Naive thymus-derived CD4-positive, alpha-beta T cell (primary cell): ENCODE results near the gene FLAD1. TPM values are rescaled to one million over a fixed set of nuclear protein-coding genes. Genes with fewer than 3 reads are reported as not detected.
A peak's percentile ranks its signal among the peaks of the same experiment; 100 is the strongest.

Experiments
- ATAC-seq: fragments of 150-1000 bp; cut with Tn5 transposase; 2 replicates; pipeline ENCODE4 v1.10.0; 2021; ENCODE audit warnings: mild to moderate bottlenecking, moderate library complexity
- CTCF ChIA-PET: fragments of 350-600 bp; sonication (Branson Sonifier 250); formaldehyde crosslinking; loops from one replicate; lab custom pipeline; 2021; ENCODE audit warnings: antibody characterized with exemption; lab: Charles Lee
- POLR2A ChIA-PET: fragments of 350-600 bp; sonication (Branson Sonifier 250); formaldehyde crosslinking; loops from one replicate; lab custom pipeline; 2021; ENCODE audit warnings: antibody characterized with exemption, inconsistent platforms; lab: Charles Lee
- DNase-seq, 9 donors: peaks; one replicate each; pipeline versions ENCODE4 v3.0.0 to v3.0.0-alpha.2; 2020 to 2022; ENCODE audit warnings: mixed read lengths in 1 of 9
- H3K27ac ChIP-seq: one replicate; pipeline ENCODE4 v1.7.0; 2013; ENCODE audit warnings: mild to moderate bottlenecking, low read depth, low read length, moderate library complexity
- H3K27me3 ChIP-seq, 2 donors: one replicate each; pipeline ENCODE4 v1.7.0; 2013; ENCODE audit warnings: low read length in 2 of 2, mild to moderate bottlenecking in 2 of 2, moderate library complexity in 2 of 2; ENCODE audit not compliant: control insufficient read depth in 2 of 2, insufficient read depth in 2 of 2
- H3K36me3 ChIP-seq, 3 experiments: 1 replicate in 2 of 3; 2 replicates in 1 of 3; pipeline ENCODE4 v1.7.0; 2013; ENCODE audit warnings: low read length in 3 of 3, mild to moderate bottlenecking in 3 of 3, moderate library complexity in 1 of 3; ENCODE audit not compliant: insufficient read depth in 3 of 3, control insufficient read depth in 2 of 3
- H3K4me1 ChIP-seq, 2 donors: one replicate each; pipeline ENCODE4 v1.7.0; 2013; ENCODE audit warnings: low read length in 2 of 2, mild to moderate bottlenecking in 2 of 2, moderate library complexity in 1 of 2; ENCODE audit not compliant: control insufficient read depth in 2 of 2, insufficient read depth in 2 of 2
- H3K4me3 ChIP-seq: 2 replicates; pipeline ENCODE4 v1.7.0; 2013; ENCODE audit warnings: mild to moderate bottlenecking, low read length
- H3K9me3 ChIP-seq, 3 experiments: 1 replicate in 2 of 3; 2 replicates in 1 of 3; pipeline ENCODE4 v1.7.0; 2013; ENCODE audit warnings: low read length in 3 of 3; ENCODE audit not compliant: control insufficient read depth in 2 of 3
- H3K27ac Mint-ChIP-seq, 9 donors: one replicate each; pipeline ENCODE4 v1.8.0; 2020 to 2022; ENCODE audit warnings: mixed read lengths in 9 of 9, mild to moderate bottlenecking in 8 of 9, moderate library complexity in 5 of 9, inconsistent platforms in 2 of 9
- H3K27me3 Mint-ChIP-seq, 5 donors: one replicate each; pipeline ENCODE4 v1.8.0; 2021 to 2022; ENCODE audit warnings: mixed read lengths in 5 of 5, mild to moderate bottlenecking in 1 of 5
- H3K36me3 Mint-ChIP-seq, 5 donors: one replicate each; pipeline ENCODE4 v1.8.0; 2020 to 2022; ENCODE audit warnings: mixed read lengths in 5 of 5, mild to moderate bottlenecking in 3 of 5, inconsistent platforms in 1 of 5
- H3K4me1 Mint-ChIP-seq, 7 donors: one replicate each; pipeline ENCODE4 v1.8.0; 2020 to 2022; ENCODE audit warnings: mixed read lengths in 7 of 7, mild to moderate bottlenecking in 3 of 7, inconsistent platforms in 1 of 7
- H3K4me3 Mint-ChIP-seq, 10 donors: one replicate each; pipeline ENCODE4 v1.8.0; 2020 to 2022; ENCODE audit warnings: mild to moderate bottlenecking in 10 of 10, mixed read lengths in 10 of 10, moderate library complexity in 6 of 10, inconsistent platforms in 2 of 10
- H3K9me3 Mint-ChIP-seq, 11 donors: one replicate each; pipeline ENCODE4 v1.8.0; 2020 to 2022; ENCODE audit warnings: mixed read lengths in 11 of 11, mild to moderate bottlenecking in 4 of 11, inconsistent platforms in 1 of 11, moderate library complexity in 1 of 11
- intact Hi-C, 2 donors: fragments of 100-400 bp; cut with micrococcal nuclease; formaldehyde crosslinking; loops; one replicate each; pipeline ENCODE4 v1.15.1; 2023
- polyA plus RNA-seq, 2 donors: library from polyadenylated mRNA; unstranded; fragments of 300-500 nt; fragmentation: Illumina TruSeq; gene quantifications; one replicate each; pipeline ENCODE4 v1.2.3, GENCODE V29; 2021
- total RNA-seq, 6 experiments: library from RNA in 5 of 6; stranded (reverse) in 5 of 6; gene quantifications; 1 replicate in 5 of 6; 2 replicates in 1 of 6; pipeline ENCODE4 v1.2.3 and lab custom pipeline; 2021 to 2026

The FLAD1 gene
- 10 to 100 TPM; 24.4 to 50.2 (median 50.0) TPM for total RNA-seq
- 10 to 100 TPM; 33.3 to 45.8 TPM for polyA plus RNA-seq
- 26.9 reads per million, percentile 57 among the genes with 10 or more reads in this experiment for total RNA-seq (lab: John Stamatoyannopoulos, UW)

GRCh38 chr1:154982897-154983648 is at the start of gene FLAD1:
FLAD1 (plus strand) TSS chr1:154983344; CDS start chr1:154983695, 351 bp downstream.
- Histone ChIP-seq H3K4me3 (peak within 1 kb of the TSS; percentile 64), H3K36me3 (peaks cover 0 to 13% (median under 1%) of the 10 kb centered on the region in 3 experiments), H3K27me3 (no peaks in the 10 kb centered on the region), H3K4me1 (peaks cover 12 to 13% of the 10 kb centered on the region in 2 donors), H3K9me3 (no peaks in the 10 kb centered on the region), H3K27ac (peak within 1 kb of the TSS; percentile 77)
- Mint-ChIP-seq H3K9me3 (no peaks in the 10 kb centered on the region), H3K27me3 (no peaks in the 10 kb centered on the region), H3K4me1 (peaks cover 0 to 24% (median 4%) of the 10 kb centered on the region in 7 donors), H3K27ac (peak within 1 kb of the TSS in 3 of 9 donors; percentile 38 to 55 (median 41)), H3K36me3 (peaks cover 0 to 14% (median 0%) of the 10 kb centered on the region in 5 donors), H3K4me3 (no peak within 1 kb of the TSS)
- ATAC-seq = peak; percentile 99
- intact Hi-C loops = loop anchor here (1.0 to 5.0 kb wide), 10 partner anchors 9 to 764 kb away; partner anchors contain the start of genes CKS1B (in 2 of the 2), PBXIP1 (in 1 of the 2), PYGO2 (in 1 of the 2) and ZBTB7B (in 1 of the 2)
- peak; percentile 71 to 98 (median 95) for DNase-seq
- CTCF ChIA-PET = interaction anchor here (0.8 to 3.1 kb wide), 13 partner anchors 11 to 802 kb away, joined by 3 to 18 read pairs (median 4); partner anchors contain the start of genes PMVK, PYGO2 and SHC1
- POLR2A ChIA-PET = interaction anchor here (0.6 to 3.6 kb wide), 21 partner anchors 9 to 540 kb away, joined by 3 to 30 read pairs (median 8); partner anchors contain the start of genes ADAM15, CKS1B, KRTCAP2 and LENEP

GRCh38 chr1:154934358-154934948 is 48.7 kb upstream of the FLAD1 start:
- H3K36me3 Mint-ChIP-seq = peaks cover 0 to 9% (median 0%) of the 10 kb centered on the region in 5 donors
- Histone ChIP-seq H3K9me3 (no peaks in the 10 kb centered on the region), H3K4me1 (peaks cover 13 to 20% of the 10 kb centered on the region in 2 donors), H3K27me3 (no peaks in the 10 kb centered on the region), H3K27ac (no peak overlapping the region), H3K4me3 (no peak overlapping the region), H3K36me3 (peaks cover 0 to 10% (median 0%) of the 10 kb centered on the region in 3 experiments)
- POLR2A ChIA-PET = interaction anchor here (0.6 to 4.1 kb wide), 3 partner anchors 19 to 797 kb away, joined by 3 to 93 read pairs (median 3); partner anchors contain the start of gene PBXIP1
- DNase-seq (no peak), ATAC-seq (no peak)
- peaks cover 0 to 2% (median 0%) of the 10 kb centered on the region in 11 donors for H3K9me3 Mint-ChIP-seq
- H3K4me3 Mint-ChIP-seq = peak overlapping the region in 9 of 10 donors; percentile 11 to 89 (median 34)
- H3K27ac Mint-ChIP-seq = peak overlapping the region in 4 of 9 donors; percentile 17 to 38 (median 24)
- intact Hi-C loops = loop anchor here in 1 of 2 donors (10.0 kb wide), 1 partner anchor 610 kb away; the partner anchor contains the start of genes AQP10 and ATP8B2
- CTCF ChIA-PET = interaction anchor here (0.6 kb wide), 1 partner anchor 9 kb away, joined by 3 read pairs; no protein-coding TSS in a partner anchor
- H3K4me1 Mint-ChIP-seq = peaks cover 28 to 50% (median 36%) of the 10 kb centered on the region in 7 donors
- no peaks in the 10 kb centered on the region for H3K27me3 Mint-ChIP-seq

- ChIA-PET POLR2A (interaction anchor here (0.6 to 4.1 kb wide), 19 partner anchors 8 to 331 kb away, joined by 3 to 93 read pairs (median 4); partner anchors contain the start of genes CKS1B, PBXIP1 and PYGO2), CTCF (interaction anchor here (0.7 to 2.0 kb wide), 16 partner anchors 9 to 376 kb away, joined by 3 to 10 read pairs (median 5); partner anchors contain the start of genes FLAD1, LENEP, PBXIP1 and PYGO2)
- ATAC-seq (no peak), DNase-seq (no peak)
- Mint-ChIP-seq H3K4me3 (peak overlapping the region; percentile 86 to 99 (median 95)), H3K4me1 (peaks cover 37 to 61% (median 47%) of the 10 kb centered on the region in 7 donors), H3K36me3 (peaks cover 0 to 9% (median 0%) of the 10 kb centered on the region in 5 donors), H3K9me3 (peaks cover 0 to 2% (median 0%) of the 10 kb centered on the region in 11 donors), H3K27ac (peak overlapping the region; percentile 96 to 100 (median 99)), H3K27me3 (no peaks in the 10 kb centered on the region)
- Histone ChIP-seq H3K9me3 (no peaks in the 10 kb centered on the region), H3K27me3 (no peaks in the 10 kb centered on the region), H3K4me1 (peaks cover 22 to 32% of the 10 kb centered on the region in 2 donors), H3K36me3 (peaks cover 0 to 3% (median 0%) of the 10 kb centered on the region in 3 experiments), H3K4me3 (peak overlapping the region; percentile 68), H3K27ac (peak overlapping the region; percentile 97)
- intact Hi-C loops = loop anchor here (1.0 to 10.0 kb wide), 14 partner anchors 67 to 715 kb away; partner anchors contain the start of genes UBAP2L (in 2 of the 2), ADAR (in 1 of the 2), AQP10 (in 1 of the 2) and ATP8B2 (in 1 of the 2)
These were observed 47.2 kb upstream of the FLAD1 start for GRCh38 chr1:154935749-154936554.

DNA sequence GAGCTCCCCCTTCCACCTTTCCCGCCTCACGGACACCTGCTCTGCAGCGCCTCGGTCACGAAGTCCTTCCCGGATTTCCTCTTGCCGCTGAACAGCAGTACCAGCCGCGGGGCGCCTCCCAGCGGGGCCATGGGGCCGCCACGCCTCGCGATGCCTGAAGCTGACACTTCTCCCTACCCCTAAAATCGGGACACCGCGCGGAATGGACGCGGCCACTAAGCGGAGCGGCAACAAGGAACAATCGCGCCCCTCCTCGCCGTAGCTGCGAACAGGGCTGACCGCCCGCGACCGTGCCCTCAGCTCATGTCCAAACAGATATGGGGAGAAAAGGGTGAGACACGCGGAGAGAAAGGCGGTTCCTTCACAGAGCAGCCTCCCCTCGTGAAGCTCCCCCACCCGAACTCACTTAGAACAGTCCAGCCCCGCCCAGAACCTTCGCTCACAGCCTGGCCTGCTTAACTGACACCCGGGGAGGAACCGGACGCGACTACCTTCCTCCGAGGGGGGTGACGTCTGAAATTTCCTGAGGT is 46.5 kb upstream of the FLAD1 start, which contains the start of gene PMVK:
Gene PMVK, minus strand, starts transcription at position 165 of the 530 bp plus-strand sequence. Its CDS starts 34 bp downstream, at position 131.
- ChIA-PET POLR2A (interaction anchor here (0.6 to 4.1 kb wide), 21 partner anchors 8 to 332 kb away, joined by 3 to 93 read pairs (median 4); partner anchors contain the start of genes CKS1B, FLAD1, PBXIP1 and PYGO2), CTCF (interaction anchor here (0.7 to 2.0 kb wide), 16 partner anchors 8 to 377 kb away, joined by 3 to 10 read pairs (median 5); partner anchors contain the start of genes FLAD1, LENEP, PBXIP1 and PYGO2)
- Mint-ChIP-seq H3K27ac (peak within 1 kb of the TSS; percentile 96 to 100 (median 99)), H3K9me3 (peaks cover 0 to 2% (median 0%) of the 10 kb centered on the region in 11 donors), H3K4me3 (peak within 1 kb of the TSS; percentile 86 to 99 (median 95)), H3K27me3 (no peaks in the 10 kb centered on the region), H3K4me1 (peaks cover 41 to 68% (median 50%) of the 10 kb centered on the region in 7 donors), H3K36me3 (peaks cover 0 to 8% (median 0%) of the 10 kb centered on the region in 5 donors)
- Histone ChIP-seq H3K27me3 (no peaks in the 10 kb centered on the region), H3K4me3 (peak within 1 kb of the TSS; percentile 68), H3K4me1 (peaks cover 25 to 38% of the 10 kb centered on the region in 2 donors), H3K36me3 (peaks cover 0 to 3% (median 0%) of the 10 kb centered on the region in 3 experiments), H3K27ac (peak within 1 kb of the TSS; percentile 97), H3K9me3 (no peaks in the 10 kb centered on the region)
- DNase-seq (peak; percentile 84 to 99 (median 97)), ATAC-seq (peak; percentile 92)
- intact Hi-C loops = loop anchor here (1.0 to 10.0 kb wide), 25 partner anchors 19 to 716 kb away; partner anchors contain the start of genes ADAR (in 2 of the 2), EFNA4 (in 2 of the 2), UBAP2L (in 2 of the 2) and ZBTB7B (in 2 of the 2)
